Measurements from ENCODE around the gene CYSRT1.
A peak's percentile ranks its signal among the peaks of the same experiment; 100 is the strongest.
"Not testable (repeated sequence)": the region's sequence is repeated elsewhere in the genome, so short reads cannot be mapped to it uniquely, and the experiment has no call there.

The CYSRT1 gene

GRCh38 chr9:137227853-137228505, 3.0 kb downstream of the CYSRT1 start:
- DNase-seq = no peak

- DNase-seq = no peak
These were observed 3.6 kb downstream of the CYSRT1 start for GRCh38 chr9:137228506-137228967.

- no peak for DNase-seq
These were observed 4.3 kb downstream of the CYSRT1 start for GRCh38 chr9:137228968-137229896.

GRCh38 chr9:137229903-137230704, 5.1 kb downstream of the CYSRT1 start:
- DNase-seq = no peak

GRCh38 chr9:137230705-137231371, 5.9 kb downstream of the CYSRT1 start, which contains the start of gene SLC34A3:
Gene SLC34A3, plus strand, starts transcription at chr9:137230901. Its CDS starts 802 bp downstream, at chr9:137231703.
- DNase-seq = no peak

- DNase-seq = no peak
These were observed 6.5 kb downstream of the CYSRT1 start for GRCh38 chr9:137231372-137232039.

GRCh38 chr9:137232101-137232500, 7.1 kb downstream of the CYSRT1 start:
- no peak for DNase-seq

GRCh38 chr9:137232510-137232909, 7.5 kb downstream of the CYSRT1 start:
- DNase-seq = no peak

- no peak for DNase-seq
These were observed 8.4 kb downstream of the CYSRT1 start for GRCh38 chr9:137233143-137233980.

GRCh38 chr9:137234055-137234697, 9.2 kb downstream of the CYSRT1 start:
- DNase-seq = no peak

- DNase-seq = no peak
These were observed 9.9 kb downstream of the CYSRT1 start for GRCh38 chr9:137234758-137235423.

- no peak for DNase-seq
These were observed 10.7 kb downstream of the CYSRT1 start for GRCh38 chr9:137235424-137236237.

- DNase-seq = peak; percentile 60
These were observed 11.4 kb downstream of the CYSRT1 start for GRCh38 chr9:137236238-137236935.

GRCh38 chr9:137236936-137237421, 12.0 kb downstream of the CYSRT1 start:
- no peak for DNase-seq

- DNase-seq = no peak
These were observed 13.1 kb downstream of the CYSRT1 start for GRCh38 chr9:137237759-137238726.

- not testable (repeated sequence) for DNase-seq
These were observed 14.7 kb downstream of the CYSRT1 start for GRCh38 chr9:137239541-137240200.
